ENCODE results near the gene PCDH1. TPM values are rescaled to one million over a fixed set of nuclear protein-coding genes. Genes with fewer than 3 reads are reported as not detected.

PCDH1 gene
- total RNA-seq, 1 donor from 2014 or later = 11.5 TPM

- FAIRE-seq (no peak), DNase-seq (ENCODE audit: low read depth) (no peak)
- Histone ChIP-seq H2AFZ (ENCODE audit: low read depth, low read length) (no peak overlapping the region), H3K9ac (ENCODE audit: low read length) (no peak overlapping the region), H4K20me1 (ENCODE audit: insufficient read depth, low read length) (no peaks in the 10 kb centered on the region), H3K27me3 (ENCODE audit: insufficient read depth, low read length) (peaks cover 23% of the 10 kb centered on the region), H3K27ac (ENCODE audit: low read depth, low read length) (no peak overlapping the region), H3K9me3 (ENCODE audit: insufficient read depth, low read depth, low read length) (no peaks in the 10 kb centered on the region), H3K4me3 (ENCODE audit: insufficient read depth, low read depth, low read length) (no peak overlapping the region), H3K36me3 (ENCODE audit: insufficient read depth, low read length) (no peaks in the 10 kb centered on the region), H3K79me2 (ENCODE audit: insufficient read depth, low read length) (no peaks in the 10 kb centered on the region), H3K4me2 (ENCODE audit: low read length) (no peak overlapping the region), H3K4me1 (ENCODE audit: insufficient read depth, low read length) (no peaks in the 10 kb centered on the region)
- Mint-ChIP-seq H3K4me3 (ENCODE audit: unreplicated experiment) (no peak overlapping the region), H3K9me3 (ENCODE audit: unreplicated experiment) (peaks cover 4% of the 10 kb centered on the region), H3K27me3 (ENCODE audit: low read depth, unreplicated experiment) (peaks cover 57% of the 10 kb centered on the region), H3K4me1 (ENCODE audit: low read depth, unreplicated experiment) (peaks cover 8% of the 10 kb centered on the region), H3K27ac (ENCODE audit: unreplicated experiment) (no peak overlapping the region), H3K36me3 (ENCODE audit: low read depth, unreplicated experiment) (no peaks in the 10 kb centered on the region)
- TF ChIP-seq EZH2 (IDR thresholded peaks at IDR 0.05; ENCODE audit: insufficient read depth, low read length) (no peak), CTCF (IDR thresholded peaks at IDR 0.05; ENCODE audit: insufficient read depth, low read depth, low read length) (no peak)
Measured at GRCh38 chr5:141812512-141812911, 65.7 kb downstream of the PCDH1 start.

- Histone ChIP-seq H3K9ac (ENCODE audit: low read length) (no peak overlapping the region), H3K4me1 (ENCODE audit: insufficient read depth, low read length) (no peaks in the 10 kb centered on the region), H3K9me3 (ENCODE audit: insufficient read depth, low read depth, low read length) (no peaks in the 10 kb centered on the region), H3K4me3 (ENCODE audit: insufficient read depth, low read depth, low read length) (no peak overlapping the region), H3K79me2 (ENCODE audit: insufficient read depth, low read length) (no peaks in the 10 kb centered on the region), H3K27ac (ENCODE audit: low read depth, low read length) (no peak overlapping the region), H2AFZ (ENCODE audit: low read depth, low read length) (peak overlapping the region; percentile 52), H3K36me3 (ENCODE audit: insufficient read depth, low read length) (no peaks in the 10 kb centered on the region), H4K20me1 (ENCODE audit: insufficient read depth, low read length) (no peaks in the 10 kb centered on the region), H3K27me3 (ENCODE audit: insufficient read depth, low read length) (peaks cover 26% of the 10 kb centered on the region), H3K4me2 (ENCODE audit: low read length) (peak overlapping the region; percentile 59)
- no peak overlapping the region for H3K27ac Mint-ChIP-seq (ENCODE audit: unreplicated experiment)
- H3K27me3 Mint-ChIP-seq (ENCODE audit: low read depth, unreplicated experiment) = peaks cover 61% of the 10 kb centered on the region
- H3K9me3 Mint-ChIP-seq (ENCODE audit: unreplicated experiment) = no peaks in the 10 kb centered on the region
- peak overlapping the region; percentile 40 for H3K4me3 Mint-ChIP-seq (ENCODE audit: unreplicated experiment)
- TF ChIP-seq CTCF (IDR thresholded peaks at IDR 0.05; ENCODE audit: insufficient read depth, low read depth, low read length) = peak; percentile 44
- TF ChIP-seq EZH2 (IDR thresholded peaks at IDR 0.05; ENCODE audit: insufficient read depth, low read length) = peak; percentile 40
- H3K4me1 Mint-ChIP-seq (ENCODE audit: low read depth, unreplicated experiment) = peaks cover 1% of the 10 kb centered on the region
- no peaks in the 10 kb centered on the region for H3K36me3 Mint-ChIP-seq (ENCODE audit: low read depth, unreplicated experiment)
- FAIRE-seq = no peak
- no peak for DNase-seq (ENCODE audit: low read depth)
Measured at GRCh38 chr5:141811287-141812155, 66.7 kb downstream of the PCDH1 start.

- Mint-ChIP-seq H3K4me3 (ENCODE audit: unreplicated experiment) (no peak overlapping the region), H3K9me3 (ENCODE audit: unreplicated experiment) (no peaks in the 10 kb centered on the region), H3K27me3 (ENCODE audit: low read depth, unreplicated experiment) (peaks cover 61% of the 10 kb centered on the region), H3K4me1 (ENCODE audit: low read depth, unreplicated experiment) (no peaks in the 10 kb centered on the region), H3K36me3 (ENCODE audit: low read depth, unreplicated experiment) (no peaks in the 10 kb centered on the region), H3K27ac (ENCODE audit: unreplicated experiment) (no peak overlapping the region)
- peaks cover 30% of the 10 kb centered on the region for H3K27me3 ChIP-seq (ENCODE audit: insufficient read depth, low read length)
- DNase-seq (ENCODE audit: low read depth) = no peak
- TF ChIP-seq EZH2 (IDR thresholded peaks at IDR 0.05; ENCODE audit: insufficient read depth, low read length) = no peak
- TF ChIP-seq CTCF (IDR thresholded peaks at IDR 0.05; ENCODE audit: insufficient read depth, low read depth, low read length) = no peak
- no peak overlapping the region for H2AFZ ChIP-seq (ENCODE audit: low read depth, low read length)
- no peaks in the 10 kb centered on the region for H3K36me3 ChIP-seq (ENCODE audit: insufficient read depth, low read length)
- no peak overlapping the region for H3K27ac ChIP-seq (ENCODE audit: low read depth, low read length)
- no peak overlapping the region for H3K4me2 ChIP-seq (ENCODE audit: low read length)
- H3K9ac ChIP-seq (ENCODE audit: low read length) = no peak overlapping the region
- no peaks in the 10 kb centered on the region for H3K9me3 ChIP-seq (ENCODE audit: insufficient read depth, low read depth, low read length)
- no peaks in the 10 kb centered on the region for H3K4me1 ChIP-seq (ENCODE audit: insufficient read depth, low read length)
- FAIRE-seq = no peak
- H3K4me3 ChIP-seq (ENCODE audit: insufficient read depth, low read depth, low read length) = no peak overlapping the region
- no peaks in the 10 kb centered on the region for H3K79me2 ChIP-seq (ENCODE audit: insufficient read depth, low read length)
- no peaks in the 10 kb centered on the region for H4K20me1 ChIP-seq (ENCODE audit: insufficient read depth, low read length)
Measured at GRCh38 chr5:141810702-141811101, 67.5 kb downstream of the PCDH1 start.

All from astrocyte (in vitro differentiated cells and primary cell).